GM21515 (cell line): ENCODE data around the gene ABCA6.

ENCODE experiments used
- ATAC-seq: cut with Tn5 transposase; IDR thresholded peaks from one replicate; pipeline ENCODE4 v1.9.1; 2021; ENCODE audit not compliant: unreplicated experiment

Gene ABCA6

DNA sequence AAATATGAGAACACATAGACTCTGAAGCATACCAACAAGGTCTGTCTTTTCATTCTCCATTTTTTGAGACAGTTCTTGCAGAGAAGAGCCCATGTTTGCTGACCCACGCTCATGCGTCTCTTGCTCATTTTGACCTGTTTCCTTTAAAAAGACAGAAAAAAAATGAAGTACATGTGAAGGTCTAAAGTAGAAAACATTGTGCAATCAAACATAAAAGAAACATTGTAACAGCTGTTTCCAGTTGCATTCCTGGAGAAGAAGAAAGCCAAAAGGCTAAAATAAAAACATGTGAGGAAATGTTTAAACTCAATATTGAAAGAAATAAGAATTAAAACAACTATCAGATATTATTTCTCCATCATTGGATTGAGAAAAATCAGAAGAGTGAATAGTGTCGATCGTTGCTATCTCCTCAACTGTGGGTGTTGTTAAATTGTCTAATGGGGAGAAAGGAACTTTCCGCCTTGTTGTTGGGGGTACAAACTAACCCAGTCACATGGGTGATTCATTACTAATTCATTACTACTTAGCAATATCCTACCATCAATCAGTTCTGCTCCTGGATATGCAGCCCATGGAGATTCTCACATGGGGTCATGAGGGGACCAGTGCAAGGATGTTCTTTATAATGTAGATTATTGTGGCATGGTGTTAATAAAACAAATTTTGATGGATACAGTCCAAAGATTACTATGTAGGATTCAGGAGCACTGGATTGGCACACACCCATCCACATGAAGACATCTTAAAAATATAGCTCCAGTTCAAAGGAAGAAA, 90.5 kb downstream of the ABCA6 start:
- ATAC-seq, result no peak

GRCh38 chr17:69048634-69049033, 93.1 kb downstream of the ABCA6 start:
- ATAC-seq, result no peak

DNA sequence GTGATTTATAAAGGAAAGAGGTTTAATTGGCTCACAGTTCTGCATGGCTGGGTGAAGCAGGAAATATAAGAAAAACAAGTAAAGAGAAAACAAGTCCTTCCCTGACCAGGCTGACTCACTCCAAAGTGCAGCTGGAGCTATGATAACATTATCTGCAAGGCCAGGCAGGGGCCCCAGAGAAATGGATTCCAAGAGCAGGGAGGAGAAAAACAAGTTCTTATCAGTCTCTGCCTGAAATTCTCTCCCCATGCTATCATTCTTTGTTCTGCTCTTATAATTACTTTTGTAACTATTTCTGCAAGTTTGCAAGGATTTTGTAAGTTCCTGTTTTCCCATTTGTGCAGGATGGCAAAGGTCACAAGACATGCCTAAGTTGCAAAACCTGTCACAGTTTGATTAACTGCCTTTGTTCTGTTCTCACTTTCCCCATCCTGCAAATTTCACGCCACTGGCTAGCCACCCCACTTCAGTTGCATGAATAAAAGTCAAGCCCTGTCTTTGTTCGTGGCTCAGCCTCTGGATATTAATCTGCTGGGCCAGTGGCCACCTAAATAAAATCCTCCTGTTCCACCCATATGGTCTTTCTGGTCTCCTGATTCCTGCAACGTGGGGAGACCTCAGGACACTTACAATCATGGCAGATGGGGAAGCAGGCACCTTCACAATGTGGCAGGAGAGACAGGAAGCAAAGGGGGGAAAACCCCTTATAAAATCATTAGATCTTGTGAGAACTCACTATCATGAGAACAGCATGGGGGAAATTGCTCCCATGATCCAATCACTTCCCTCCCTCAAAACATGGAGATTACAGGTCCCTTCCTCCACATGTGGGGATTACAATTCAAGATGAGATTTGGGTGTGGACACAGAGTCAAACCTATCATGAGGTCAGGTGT, 94.1 kb downstream of the ABCA6 start:
- ATAC-seq, result no peak

GRCh38 chr17:69046121-69046807, 95.4 kb downstream of the ABCA6 start:
- no peak for ATAC-seq

DNA sequence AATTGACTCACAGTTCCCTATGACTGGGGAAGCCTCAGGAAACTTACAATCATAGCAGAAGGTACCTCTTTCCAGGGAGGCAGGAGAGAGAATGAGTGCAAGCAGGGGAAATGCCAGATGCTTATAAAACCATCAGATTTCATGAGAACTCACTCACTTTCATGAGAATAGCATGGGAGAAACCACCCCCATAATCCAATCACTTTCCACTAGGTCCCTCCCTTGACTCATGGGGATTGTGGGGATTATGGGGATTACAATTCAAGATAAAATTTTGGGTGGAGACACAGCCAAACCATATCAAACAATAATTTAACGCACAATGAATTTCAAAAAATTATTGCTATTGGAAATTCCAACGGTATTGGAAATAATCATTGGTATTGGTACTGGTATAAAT, 96.0 kb downstream of the ABCA6 start:
- no peak for ATAC-seq

- ATAC-seq, result no peak
Observed at GRCh38 chr17:69044371-69044770, 97.3 kb downstream of the ABCA6 start.

DNA sequence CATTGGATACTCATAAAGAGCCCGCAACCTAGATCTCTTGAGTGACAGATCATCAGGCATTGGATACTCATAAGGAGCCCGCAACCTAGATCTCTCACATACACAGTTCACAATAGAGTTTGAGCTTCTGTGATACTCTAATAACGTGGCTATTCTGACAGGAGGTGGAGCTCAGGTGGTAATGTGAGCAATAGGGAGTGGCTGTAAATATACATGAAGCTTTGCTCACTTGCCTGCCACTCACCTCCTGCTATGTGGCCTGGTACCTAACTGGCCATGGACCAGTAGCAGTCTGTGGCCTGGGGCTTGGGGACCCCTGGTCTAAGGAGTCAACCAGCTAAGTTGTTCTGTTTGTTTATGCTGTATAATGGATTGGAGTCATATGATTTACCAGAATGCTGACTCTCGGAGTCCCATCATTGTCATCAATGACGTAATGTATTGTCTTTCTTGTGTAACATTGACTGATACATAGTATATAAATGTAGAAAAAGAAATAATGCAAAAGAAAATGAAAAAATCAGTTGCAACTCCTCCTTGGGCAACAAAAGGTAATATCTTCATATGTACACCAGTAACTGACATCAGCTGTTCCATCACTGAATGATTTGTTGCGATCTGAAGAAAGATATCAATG, 98.5 kb downstream of the ABCA6 start:
- ATAC-seq, result no peak

GRCh38 chr17:69042308-69042707, 99.4 kb downstream of the ABCA6 start:
- no peak for ATAC-seq

DNA sequence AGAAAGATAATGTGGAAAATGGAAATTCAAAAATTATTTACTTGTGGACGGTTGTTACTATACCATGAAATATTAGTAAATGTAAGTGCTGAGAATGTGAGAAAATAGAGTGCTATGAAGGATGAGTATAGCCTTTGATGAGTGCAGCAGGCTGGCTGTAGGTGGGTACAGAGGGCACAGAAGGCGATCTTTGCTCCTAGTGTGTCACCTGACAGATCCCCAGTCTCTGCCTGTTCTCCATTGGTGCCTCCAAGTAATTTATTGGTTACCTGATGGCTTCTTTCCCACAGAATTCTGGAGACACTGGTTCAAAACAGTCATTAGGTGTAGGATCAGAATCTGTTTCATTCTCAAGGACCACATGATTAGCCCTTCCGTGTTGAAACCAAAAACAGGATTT, 109.9 kb downstream of the ABCA6 start:
- no peak for ATAC-seq

GRCh38 chr17:69030169-69030568, 111.5 kb downstream of the ABCA6 start:
- no peak for ATAC-seq
